GM19025 (cell line): ENCODE results near the gene GRK6.

Source experiments
- ATAC-seq: cut with Tn5 transposase; IDR thresholded peaks from one replicate; pipeline ENCODE4 v1.9.1; 2021; ENCODE audit warnings: mild to moderate bottlenecking, low read depth, moderate library complexity; ENCODE audit not compliant: unreplicated experiment

Gene GRK6

DNA sequence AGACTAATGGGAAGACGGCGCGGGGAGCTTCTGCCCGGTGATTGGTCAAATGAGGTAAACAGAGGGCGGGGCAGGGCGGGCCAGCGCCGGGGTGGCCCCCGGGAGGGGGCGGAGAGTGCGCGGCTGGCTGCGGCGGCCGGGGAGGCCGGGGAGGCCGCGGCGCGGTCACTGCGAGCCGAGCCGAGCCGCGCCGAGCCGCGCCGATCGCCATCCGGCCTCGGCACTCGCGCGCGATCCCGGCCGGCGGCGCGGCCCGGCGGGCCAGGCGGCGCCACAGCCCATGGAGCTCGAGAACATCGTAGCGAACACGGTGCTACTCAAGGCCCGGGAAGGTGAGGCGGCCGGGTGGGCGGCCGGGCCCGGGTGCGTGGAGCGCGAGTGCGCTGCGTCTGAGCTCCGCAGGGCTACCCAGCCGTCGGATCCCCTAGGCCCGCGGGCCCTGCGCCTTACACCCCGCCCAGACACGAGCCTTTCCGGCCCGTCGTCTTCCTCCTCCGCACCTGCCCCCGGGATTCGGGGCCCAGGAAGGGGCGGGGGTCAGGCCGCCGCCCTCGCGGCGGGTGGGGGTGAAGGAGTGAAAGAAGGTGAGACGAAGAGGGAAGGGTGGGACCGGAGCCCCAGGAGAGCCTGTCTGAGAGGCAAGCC, at the start of gene GRK6:
GRK6 (plus strand) TSS at position 111 of the 645 bp plus-strand sequence; CDS start at position 281, 170 bp downstream.
- ATAC-seq, result peak; percentile 2

DNA sequence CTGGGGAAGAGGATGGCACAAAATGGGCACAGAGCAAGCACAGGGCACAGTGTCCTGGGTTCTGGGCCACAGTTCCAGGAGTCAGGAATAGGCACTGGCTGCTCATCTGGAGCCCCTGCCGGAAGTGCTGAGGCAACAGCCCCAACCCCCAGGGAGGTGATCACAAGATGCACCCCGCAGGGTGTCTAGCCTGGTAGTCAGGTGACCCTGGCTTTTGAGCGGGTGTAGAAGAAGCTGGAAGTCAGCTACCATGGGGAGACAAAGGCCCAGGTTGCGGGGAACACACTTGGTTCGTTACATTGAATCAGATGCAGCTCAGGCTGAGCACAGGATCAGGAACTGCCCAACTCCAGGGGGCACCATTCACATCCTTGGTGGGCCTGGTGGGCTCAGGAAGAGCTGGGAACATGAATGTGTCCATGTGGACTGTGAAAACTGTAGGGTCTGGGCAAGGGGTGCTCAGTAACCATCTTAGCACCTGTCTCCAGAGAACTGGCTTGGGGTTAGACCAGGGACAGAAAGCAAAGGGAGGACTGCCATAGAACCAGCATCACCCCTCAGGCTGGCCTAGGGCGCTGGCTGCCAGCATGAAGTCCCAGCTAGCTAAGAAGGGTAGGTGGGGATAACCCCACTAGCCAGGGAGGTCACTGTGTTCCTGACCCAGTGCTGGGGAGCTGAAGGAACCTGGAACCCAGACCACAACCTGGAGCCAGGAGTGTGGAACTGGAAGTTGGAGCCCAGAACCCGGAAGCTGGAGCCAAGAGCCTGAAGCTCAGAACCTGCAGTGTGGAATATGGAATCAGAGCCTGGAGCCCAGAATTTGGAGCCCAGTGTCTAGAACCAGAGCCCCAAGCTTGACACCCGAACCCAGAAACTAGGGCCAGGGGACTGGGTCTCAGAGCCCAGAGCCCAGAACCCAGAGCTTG, 48.4 kb upstream of the GRK6 start:
- ATAC-seq, result no peak

DNA sequence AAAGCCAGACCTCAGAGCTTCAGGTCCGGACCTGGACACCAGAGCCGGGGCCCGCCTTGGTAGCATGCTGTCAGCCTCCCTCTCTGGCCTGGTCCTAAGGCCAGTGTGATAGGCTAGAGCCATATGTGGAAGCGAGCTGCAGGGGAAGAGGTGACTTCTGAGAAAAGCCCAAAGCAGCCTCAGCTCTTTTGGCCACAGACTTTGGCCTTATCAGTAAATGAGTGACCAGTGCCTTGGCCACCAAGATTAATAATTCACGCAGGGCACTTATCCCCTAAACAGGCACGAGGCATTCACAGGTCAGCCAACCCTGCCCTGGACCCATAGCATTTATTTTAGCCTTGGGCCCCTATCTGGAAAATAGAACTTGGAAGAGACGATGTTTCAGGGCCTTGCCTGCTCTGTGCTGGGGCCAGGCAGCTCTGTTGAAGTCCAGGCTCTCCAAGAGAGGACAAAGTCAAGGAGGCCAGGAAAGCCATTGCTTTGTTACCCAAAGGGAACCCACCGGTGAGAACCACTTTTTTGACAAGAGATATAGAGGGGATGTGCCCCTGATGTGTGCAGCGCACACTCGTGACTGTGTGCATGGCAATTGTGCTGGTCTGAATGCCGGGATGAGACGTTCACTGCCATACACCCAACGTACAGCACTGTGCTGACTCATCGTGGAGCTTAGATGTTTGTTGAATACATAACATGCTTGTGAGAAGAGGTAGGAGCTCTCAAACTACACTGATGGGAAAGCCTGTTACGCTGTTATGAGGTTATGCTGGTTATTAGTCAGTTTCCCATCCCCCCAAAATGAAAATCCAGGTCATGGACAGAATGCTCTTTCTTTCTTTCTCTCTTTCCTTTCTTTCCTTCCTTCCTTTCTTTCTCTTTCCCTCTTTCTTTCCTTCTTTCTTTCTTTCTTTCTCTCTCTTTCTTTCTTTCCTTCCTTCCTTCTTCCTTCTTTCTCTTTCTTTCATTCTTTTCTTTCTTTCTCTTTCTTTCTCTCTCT, 47.3 kb upstream of the GRK6 start:
- peak; percentile 59 for ATAC-seq

DNA sequence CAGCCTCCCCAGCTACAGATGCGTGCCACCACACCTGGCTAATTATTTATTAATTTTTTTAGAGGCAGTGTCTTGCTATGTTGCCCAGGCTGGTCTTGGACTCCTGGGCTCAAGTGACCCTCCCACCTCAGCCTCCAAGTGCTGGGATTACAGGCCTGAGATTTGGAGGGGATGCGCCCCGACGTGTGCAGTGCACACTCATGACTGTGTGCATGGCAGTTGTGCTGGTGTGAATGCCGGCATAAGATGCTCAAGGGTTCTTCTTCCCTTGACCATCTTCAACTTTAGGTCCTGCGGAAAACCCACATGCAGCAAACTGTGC, 45.7 kb upstream of the GRK6 start:
- no peak for ATAC-seq

DNA sequence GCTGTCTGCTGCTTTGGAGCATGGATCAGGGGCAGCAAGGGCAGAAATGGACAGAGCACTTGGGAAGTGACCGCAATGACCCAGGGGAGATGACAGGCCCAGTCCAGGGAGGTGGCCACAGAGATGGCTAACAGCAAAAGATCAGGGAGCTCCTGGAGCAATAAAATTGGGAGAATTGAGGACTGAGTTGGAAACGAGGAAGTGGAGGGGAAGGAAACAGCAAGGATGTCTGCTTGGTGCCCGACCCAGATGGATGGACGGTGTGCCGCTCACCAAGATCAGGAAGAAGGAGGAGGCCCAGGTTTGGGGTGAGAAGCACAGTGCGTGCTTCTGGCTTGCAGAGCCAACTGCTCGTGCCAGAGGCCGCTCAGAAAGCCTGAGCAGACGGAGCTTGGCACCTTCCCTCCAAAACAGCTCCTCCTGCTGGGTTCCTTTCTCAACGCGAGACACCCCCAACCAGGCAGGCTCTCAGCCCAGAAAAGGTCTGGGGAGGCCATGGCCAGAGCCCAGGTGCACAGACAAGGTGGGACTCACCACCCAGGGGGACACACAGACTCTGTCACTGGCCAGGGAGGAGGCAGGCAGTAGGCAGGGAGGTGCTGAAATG, 44.0 kb upstream of the GRK6 start:
- ATAC-seq, result no peak

DNA sequence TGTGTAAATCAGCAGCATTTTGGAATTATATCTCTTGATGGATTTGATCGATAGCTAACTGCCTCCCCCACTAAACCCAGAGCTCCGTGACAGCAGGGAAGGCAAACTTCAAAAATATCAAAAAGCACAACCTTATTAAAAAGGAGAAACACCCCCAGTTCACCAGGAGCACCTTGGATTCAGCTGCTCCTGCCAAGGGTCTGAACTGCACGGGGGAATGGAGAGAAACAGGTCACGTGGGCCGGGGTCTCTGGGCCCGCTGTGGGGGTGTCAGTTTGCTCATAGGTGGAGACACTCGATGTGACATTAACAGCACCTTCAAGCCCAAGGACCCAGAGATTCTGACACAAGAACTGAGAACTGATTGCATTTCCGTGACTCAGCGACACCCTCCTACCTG, 43.3 kb upstream of the GRK6 start:
- ATAC-seq, result no peak

DNA sequence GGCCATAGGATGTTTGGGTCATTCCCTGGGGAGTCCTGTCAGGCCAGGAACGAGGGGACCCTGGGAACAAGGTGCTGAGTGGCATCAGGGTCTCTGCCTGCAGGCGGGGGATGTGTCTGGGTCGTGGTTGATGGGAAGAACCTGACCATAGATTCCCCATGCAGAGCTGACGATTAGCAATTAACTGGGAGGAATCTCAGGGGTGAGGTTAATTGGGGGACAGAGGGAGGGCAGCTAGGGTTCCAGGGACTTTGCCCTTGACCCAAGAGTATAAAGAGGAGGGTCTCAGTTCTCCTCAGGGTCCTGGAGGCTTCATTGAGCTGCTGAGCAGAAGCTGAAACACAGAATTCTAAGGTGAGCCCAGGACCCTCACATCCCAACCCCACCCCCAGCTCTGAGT, 42.3 kb upstream of the GRK6 start, which contains the start of gene SLC34A1:
SLC34A1 (plus strand) TSS at position 301 of the 400 bp plus-strand sequence. CDS start 1,308 bp downstream, outside the sequence.
- ATAC-seq, result no peak

DNA sequence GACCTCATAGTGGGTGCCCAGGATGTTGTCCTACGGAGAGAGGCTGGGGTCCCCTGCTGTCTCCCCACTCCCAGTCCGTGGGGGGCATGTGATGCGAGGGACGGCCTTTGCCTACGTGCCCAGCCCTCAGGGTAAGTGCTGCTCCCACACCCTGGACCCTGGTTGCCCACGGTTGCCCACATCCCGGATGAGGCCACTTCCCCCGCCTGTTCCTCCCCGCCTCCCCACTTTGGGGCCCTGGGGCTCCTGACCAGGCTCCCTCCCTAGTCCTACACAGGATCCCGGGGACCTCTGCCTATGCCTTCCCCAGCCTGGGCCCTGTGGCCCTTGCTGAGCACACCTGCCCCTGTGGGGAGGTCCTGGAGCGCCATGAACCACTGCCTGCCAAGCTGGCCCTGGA, 40.8 kb upstream of the GRK6 start:
- ATAC-seq, result no peak

DNA sequence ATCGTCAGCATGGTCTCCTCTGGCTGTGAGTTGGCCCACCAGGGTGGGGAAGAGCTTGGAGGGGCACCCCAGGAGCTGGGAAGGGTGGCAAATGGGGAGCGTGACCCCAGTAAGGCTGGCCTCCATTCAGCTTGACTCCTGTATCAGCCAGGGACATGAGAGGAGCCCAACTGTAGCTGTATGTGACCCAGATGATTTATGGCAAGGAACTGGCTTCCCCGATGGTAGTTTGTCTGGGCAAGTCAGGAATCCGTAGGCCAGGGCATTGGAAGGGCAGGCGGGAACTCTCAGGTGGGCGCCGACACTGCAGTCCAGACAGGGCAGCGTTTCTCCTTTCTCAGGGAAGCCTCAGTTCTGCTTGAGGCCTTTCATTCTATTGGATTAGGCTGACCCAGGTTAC, 39.9 kb upstream of the GRK6 start:
- no peak for ATAC-seq

DNA sequence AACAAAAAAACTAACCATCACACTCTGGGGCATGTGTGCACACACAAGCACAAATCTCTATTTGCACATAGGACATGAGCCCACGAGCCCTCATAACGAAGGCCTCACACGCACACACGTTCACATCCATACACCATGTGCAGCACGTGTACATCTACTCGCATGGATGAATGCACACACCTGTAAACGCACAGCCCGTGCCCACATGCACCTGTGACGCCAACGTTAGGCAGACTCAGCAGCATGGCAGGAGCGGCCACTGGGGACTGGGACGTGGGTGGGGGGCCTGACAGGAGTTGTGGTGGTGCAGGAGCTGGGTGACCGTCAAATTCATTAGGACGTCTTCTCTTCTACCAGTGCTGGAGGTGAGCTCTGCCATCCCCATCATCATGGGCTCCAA, 39.1 kb upstream of the GRK6 start:
- no peak for ATAC-seq

DNA sequence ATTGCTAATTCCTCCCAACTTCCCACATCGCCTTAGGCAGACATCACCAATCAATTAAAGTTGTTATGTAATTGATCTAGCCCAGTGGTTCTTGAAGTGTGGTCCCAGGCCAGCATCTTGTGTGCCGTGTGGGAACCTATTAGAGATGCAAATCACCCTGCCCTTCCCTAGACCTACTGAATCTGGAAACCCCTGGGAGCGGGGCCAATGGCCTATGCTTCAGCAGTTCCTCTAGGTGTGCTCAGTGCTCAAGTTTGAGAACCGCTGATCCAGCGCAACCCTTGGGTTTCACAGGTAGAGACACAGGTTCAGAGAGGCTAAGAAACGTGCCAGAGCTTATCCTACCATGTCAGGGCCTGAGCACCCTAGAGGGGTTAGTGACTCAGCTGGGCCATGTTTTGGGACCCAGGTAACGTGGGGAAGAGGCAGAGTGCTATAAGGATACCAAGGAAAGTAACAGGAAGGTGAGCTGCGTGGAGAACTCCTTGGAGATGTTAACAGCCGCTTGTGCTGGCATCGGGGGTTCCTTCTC, 37.9 kb upstream of the GRK6 start:
- ATAC-seq, result no peak

DNA sequence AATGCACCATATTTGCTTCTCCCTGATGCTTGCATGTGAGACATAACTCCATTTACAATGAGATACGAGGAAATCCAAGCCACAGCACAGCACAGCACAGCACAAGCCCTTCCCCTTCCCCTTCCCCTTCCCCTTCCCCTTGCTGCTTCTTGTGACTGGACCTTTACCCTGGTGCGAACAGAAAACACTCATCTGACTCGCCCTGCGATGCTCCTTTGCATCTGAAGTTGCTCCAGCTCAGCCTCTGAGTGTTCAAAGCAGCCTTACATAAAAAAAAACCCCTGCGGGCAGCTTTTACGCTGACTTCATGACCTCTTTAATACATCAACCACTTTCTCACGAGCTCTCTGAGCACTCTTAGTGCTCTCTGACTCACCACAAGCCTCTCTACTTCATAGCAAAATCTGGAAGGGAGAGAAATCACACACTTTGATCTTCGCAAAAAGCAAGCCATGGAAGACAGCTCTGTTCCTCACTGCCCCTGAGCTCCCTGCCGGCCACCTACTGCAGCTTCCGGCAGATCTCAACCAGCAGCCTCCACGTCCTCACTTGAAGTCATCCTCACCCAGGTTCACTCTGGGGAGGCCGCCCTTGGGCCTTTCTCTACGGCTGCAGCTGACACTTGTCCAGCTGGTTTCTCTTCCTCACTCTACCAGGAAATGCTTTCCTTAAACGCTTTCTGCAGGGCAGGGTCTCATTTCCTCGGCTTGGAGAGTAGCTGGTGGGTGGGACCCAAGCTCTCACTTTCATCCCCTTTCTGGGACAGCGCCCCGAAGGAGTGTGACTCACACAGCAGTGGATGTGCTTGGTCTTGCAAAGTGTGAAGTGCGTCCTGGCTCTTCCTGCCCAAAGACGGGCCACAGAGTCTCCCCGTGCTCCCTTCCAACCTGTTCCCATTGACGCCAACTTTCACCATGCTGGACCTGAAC, 37.0 kb upstream of the GRK6 start:
- ATAC-seq, result peak; percentile 56

DNA sequence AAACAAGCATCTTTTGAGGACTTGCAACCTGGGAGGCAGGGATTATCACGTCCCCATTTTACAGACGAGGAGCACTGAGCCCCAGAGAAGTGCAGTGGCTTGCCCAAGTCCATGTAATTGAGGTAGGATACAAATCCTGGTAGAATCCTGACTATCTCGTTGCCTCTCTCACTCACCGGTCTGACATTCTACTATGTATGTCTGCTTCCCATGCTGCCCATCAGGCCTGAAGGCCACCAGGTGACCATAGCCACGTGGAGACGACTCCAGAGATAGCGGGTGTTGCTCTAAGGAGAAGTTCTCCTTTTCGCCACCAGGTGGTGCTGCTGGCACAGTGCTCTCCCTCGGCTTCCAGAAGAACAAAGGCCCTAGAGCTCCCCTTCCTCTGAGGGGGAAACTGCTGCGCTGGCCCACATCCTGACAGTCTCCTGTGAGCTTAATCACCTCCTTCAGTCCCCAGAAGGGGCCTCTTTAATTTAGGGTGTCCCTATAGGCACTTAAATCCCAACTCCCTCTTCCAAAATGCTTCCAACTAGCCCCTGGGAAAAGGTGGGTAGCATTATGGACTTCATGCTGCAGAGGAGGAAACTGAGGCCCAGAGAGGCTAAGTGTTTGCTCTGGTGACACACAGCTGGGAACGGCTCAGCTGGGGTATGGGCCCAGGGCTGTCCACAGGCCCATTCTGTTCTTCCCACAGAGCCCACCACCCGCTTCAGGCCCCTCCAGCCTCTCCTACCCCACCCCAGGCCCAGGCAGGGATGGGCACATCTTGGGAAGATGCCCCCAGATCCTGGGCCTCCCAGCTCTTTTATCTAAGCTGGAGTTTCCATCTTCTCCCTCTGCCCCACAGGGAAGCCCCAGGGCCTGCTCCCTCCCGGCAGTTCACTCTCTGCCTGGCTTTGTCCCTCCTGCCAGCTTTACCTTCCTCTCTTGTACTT, 35.8 kb upstream of the GRK6 start:
- ATAC-seq, result no peak

DNA sequence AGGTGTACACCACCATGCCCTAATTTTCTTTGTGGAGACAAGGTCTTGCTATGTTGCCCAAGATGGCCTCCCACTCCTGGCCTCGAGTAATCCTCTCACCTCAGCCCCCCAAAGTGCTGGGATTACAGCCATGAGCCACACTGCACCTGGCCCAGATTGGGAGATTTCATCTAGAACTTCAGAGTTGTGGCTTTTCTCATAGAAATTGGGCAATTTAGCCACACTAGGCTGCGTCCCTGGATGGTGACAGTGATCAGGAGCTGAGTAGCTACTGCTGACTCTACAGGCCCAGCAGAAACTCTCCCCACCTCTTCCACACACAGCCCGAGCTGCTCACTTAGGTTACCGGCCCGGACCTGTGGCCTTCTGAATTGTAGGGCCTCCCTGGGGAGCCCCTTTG, 33.7 kb upstream of the GRK6 start:
- ATAC-seq, result no peak

DNA sequence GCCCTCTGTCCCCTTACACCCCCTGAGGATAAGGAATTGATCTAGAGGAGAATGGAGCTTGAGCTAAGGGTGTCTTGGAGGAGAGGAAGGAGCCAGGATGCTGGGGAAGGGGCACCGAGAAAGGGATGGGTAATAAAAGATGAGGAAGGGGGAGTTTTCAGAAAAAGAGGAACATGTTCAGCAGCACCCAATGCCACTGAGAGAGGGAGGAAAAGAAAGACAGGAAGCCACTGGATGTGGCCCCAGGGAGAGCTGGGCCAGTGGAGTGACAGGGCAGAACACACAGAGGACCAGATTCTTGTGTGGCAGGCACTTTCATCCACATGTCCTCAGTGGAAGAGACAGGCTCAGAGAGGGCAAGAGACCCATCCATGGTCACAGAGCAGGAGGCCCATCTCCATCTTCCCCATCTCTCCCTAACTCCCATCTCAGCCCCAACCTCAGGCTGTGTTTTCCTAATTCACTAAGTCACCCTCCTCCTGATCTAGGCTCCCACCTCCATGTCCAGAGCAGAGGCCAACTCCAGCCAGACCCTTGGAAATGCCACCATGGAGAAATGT, 33.2 kb upstream of the GRK6 start:
- no peak for ATAC-seq

DNA sequence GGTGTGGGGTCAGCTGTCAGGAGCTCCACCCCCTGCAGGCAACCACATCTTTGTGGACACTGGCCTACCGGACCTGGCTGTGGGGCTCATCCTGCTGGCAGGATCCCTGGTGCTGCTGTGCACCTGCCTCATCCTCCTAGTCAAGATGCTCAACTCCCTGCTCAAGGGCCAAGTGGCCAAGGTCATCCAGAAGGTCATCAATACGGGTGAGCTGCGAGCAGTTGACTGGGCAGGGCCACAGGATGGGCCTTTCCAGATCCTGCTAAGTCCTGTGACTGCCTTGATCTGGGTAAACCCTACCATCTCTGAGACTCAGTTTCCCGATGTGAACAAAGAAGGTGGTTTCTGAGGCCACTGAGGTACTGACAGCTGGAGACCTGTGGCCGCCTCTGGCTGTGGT, 32.5 kb upstream of the GRK6 start:
- no peak for ATAC-seq

DNA sequence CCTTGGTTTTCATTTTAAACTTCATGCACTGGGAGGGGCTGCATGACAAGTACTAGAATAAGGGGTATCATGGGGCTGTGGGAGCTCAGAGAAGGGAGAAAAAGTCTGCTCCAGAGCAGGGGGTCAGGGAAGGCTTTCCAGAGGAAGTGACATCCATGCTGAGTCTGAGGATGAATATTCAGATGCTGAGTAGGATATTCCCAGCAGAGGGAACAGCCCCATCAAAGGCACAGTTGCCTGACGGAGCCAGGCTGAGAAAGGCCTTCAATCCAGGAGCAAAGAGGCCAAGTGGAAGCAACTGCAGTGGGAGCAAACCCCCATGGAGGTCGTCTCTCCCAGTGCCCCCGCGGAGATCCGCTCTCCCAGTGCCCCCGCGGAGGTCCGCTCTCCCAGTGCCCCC, 30.4 kb upstream of the GRK6 start:
- ATAC-seq, result no peak

DNA sequence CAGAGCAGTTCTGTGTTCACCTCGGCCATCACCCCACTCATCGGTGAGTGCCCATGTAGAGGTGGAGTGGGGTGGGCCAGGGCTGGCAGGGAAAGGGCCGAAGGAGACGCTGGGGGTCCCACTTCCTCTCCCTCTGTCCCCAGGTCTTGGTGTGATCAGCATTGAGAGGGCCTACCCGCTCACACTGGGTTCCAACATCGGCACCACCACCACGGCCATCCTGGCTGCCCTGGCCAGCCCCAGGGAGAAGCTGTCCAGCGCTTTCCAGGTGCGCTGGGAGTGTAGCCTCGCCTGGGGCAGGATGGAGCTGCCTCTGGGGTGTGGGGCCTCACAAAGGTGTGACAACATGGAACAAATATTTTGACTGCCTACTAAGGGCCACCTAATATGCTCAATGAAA, 29.7 kb upstream of the GRK6 start:
- ATAC-seq, result no peak
